Measurements from ENCODE around the gene KRT76.

Gene KRT76

DNA sequence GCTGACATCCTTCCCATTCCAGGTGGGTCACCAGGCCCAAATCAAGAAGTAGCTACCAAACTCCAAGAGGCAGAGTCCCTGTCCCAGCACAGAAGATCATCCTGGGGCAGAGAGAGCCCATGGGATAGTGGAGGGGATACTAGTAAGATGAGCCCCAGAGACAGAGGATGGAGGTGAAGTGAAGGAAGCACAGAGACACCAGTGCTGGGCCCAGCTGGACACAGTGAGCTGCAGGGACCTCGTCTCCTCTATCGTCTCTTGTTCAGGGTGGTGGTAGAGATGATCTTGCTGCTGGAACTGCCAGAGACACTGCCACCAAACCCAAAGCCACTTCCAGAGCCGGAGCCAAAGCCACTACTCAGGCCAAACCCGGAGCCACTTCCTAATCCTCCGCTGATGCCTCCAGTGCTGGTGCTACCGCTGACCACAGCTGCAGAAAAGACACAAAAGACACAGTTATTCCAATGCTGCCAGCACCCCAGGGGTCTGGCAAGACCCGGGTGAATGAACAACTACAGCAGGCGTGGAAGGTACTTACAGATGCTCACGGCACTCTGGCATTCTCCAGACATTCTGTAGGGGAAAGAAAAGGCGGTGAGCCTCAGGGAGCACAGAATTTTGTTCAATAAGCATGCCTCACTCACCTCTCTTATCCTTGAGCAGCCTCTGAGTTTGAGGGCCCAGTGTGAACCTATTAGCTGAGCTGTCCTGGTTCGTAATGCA lies 29.8 kb upstream of the KRT76 start:
- Histone ChIP-seq H3K4me1 (ENCODE audit: insufficient read depth, low read length) (no peaks in the 10 kb centered on the region), H3K4me3 (ENCODE audit: low read depth in 1 of 2, low read length in 2 of 2) (no peak overlapping the region), H3K27me3 (ENCODE audit: insufficient read depth, low read length, poor library complexity) (peaks cover 2% of the 10 kb centered on the region), H3K79me2 (ENCODE audit: insufficient read depth, low read length) (no peaks in the 10 kb centered on the region), H3K9me3 (ENCODE audit: insufficient read depth, low read length, severe bottlenecking) (no peaks in the 10 kb centered on the region), H2AFZ (ENCODE audit: low read depth, low read length) (no peak overlapping the region), H4K20me1 (ENCODE audit: insufficient read depth, low read length) (0 out of 2 replicates have a peak, but pooled peaks cover 3% of the 10 kb centered on the region), H3K9ac (ENCODE audit: low read depth, low read length) (no peak overlapping the region), H3K27ac (ENCODE audit: low read length) (no peak overlapping the region), H3K4me2 (ENCODE audit: insufficient read depth, low read length) (no peak overlapping the region), H3K36me3 (ENCODE audit: insufficient read depth, low read length) (no peaks in the 10 kb centered on the region)
- DNase-seq (no peak), ATAC-seq (ENCODE audit: insufficient read depth, low read depth) (no peak)
- TF ChIP-seq CTCF (IDR thresholded peaks at IDR 0.05; ENCODE audit: borderline replicate concordance, extremely low read depth, low read length, poor library complexity, severe bottlenecking): no peak
- TF ChIP-seq EZH2 (IDR thresholded peaks at IDR 0.05; ENCODE audit: borderline replicate concordance, low read depth, low read length, severe bottlenecking): no peak

DNA sequence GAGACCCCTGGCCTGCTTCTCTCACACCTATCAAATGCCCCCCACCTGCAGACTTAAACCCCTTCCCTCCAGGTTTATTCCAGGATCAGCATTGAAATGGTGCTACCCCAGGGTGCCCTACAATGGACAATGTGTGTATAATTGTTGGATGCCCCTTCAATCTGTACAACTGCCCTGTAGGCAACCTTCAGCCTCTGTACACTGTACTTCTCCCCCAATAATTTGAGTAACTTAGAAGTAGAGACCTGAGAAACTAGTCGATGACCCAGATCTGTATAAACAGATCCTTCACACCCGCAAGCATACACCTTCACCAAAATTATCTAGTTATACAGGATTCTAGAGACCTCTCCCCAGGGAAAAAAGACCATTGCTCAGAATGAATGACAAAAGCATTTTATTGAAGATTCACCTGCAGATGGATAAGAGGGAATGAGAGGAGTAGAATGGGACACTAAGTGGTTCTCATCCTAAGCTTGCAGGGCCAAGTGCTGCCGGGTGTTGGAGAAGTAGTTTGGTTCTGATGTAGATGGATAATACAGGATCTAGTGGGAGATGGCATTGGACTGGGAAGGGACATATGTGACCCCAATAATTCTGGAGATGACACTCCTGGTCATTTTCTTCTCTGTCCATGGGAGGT lies 29.1 kb upstream of the KRT76 start:
- Histone ChIP-seq H3K79me2 (ENCODE audit: insufficient read depth, low read length) (no peaks in the 10 kb centered on the region), H3K9me3 (ENCODE audit: insufficient read depth, low read length, severe bottlenecking) (no peaks in the 10 kb centered on the region), H3K9ac (ENCODE audit: low read depth, low read length) (no peak overlapping the region), H4K20me1 (ENCODE audit: insufficient read depth, low read length) (0 out of 2 replicates have a peak, but pooled peaks cover 3% of the 10 kb centered on the region), H3K27ac (ENCODE audit: low read length) (no peak overlapping the region), H3K4me2 (ENCODE audit: insufficient read depth, low read length) (no peak overlapping the region), H3K4me1 (ENCODE audit: insufficient read depth, low read length) (no peaks in the 10 kb centered on the region), H3K27me3 (ENCODE audit: insufficient read depth, low read length, poor library complexity) (peaks cover 2% of the 10 kb centered on the region), H2AFZ (ENCODE audit: low read depth, low read length) (no peak overlapping the region), H3K36me3 (ENCODE audit: insufficient read depth, low read length) (no peaks in the 10 kb centered on the region), H3K4me3 (ENCODE audit: low read depth in 1 of 2, low read length in 2 of 2) (no peak overlapping the region)
- TF ChIP-seq CTCF (IDR thresholded peaks at IDR 0.05; ENCODE audit: borderline replicate concordance, extremely low read depth, low read length, poor library complexity, severe bottlenecking): no peak
- no peak for TF ChIP-seq EZH2 (IDR thresholded peaks at IDR 0.05; ENCODE audit: borderline replicate concordance, low read depth, low read length, severe bottlenecking)
- ATAC-seq (ENCODE audit: insufficient read depth, low read depth): no peak
- DNase-seq: no peak

DNA sequence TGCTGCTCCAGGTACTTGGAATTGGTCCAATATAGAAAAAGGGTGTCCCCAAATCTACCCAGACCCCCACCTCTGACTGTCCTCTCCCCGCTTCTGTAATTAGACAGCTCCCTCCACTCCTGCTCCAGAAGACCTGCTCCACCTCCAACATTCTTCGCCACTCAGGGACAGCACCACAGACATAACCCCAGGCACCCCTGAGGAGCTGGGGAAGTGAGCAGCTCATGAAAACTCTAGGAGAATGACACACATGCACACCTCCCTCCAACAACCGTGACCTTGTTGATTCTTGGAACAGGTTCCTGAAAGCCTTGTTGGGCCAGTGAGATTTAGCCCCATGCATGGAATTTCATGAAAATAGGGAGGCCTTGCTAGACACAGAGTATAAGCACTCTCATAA lies 28.6 kb upstream of the KRT76 start:
- no peak overlapping the region for H2AFZ ChIP-seq (ENCODE audit: low read depth, low read length)
- no peak for ATAC-seq (ENCODE audit: insufficient read depth, low read depth)

More for the DNA sequence above, 28.6 kb upstream of the KRT76 start:
- TF ChIP-seq CTCF (IDR thresholded peaks at IDR 0.05; ENCODE audit: borderline replicate concordance, extremely low read depth, low read length, poor library complexity, severe bottlenecking): no peak
- no peak for TF ChIP-seq EZH2 (IDR thresholded peaks at IDR 0.05; ENCODE audit: borderline replicate concordance, low read depth, low read length, severe bottlenecking)
- H3K4me3 ChIP-seq (ENCODE audit: low read depth in 1 of 2, low read length in 2 of 2): no peak overlapping the region
- 0 out of 2 replicates have a peak, but pooled peaks cover 3% of the 10 kb centered on the region for H4K20me1 ChIP-seq (ENCODE audit: insufficient read depth, low read length)
- peaks cover 2% of the 10 kb centered on the region for H3K27me3 ChIP-seq (ENCODE audit: insufficient read depth, low read length, poor library complexity)
- H3K4me1 ChIP-seq (ENCODE audit: insufficient read depth, low read length): no peaks in the 10 kb centered on the region
- no peak overlapping the region for H3K4me2 ChIP-seq (ENCODE audit: insufficient read depth, low read length)
- H3K9me3 ChIP-seq (ENCODE audit: insufficient read depth, low read length, severe bottlenecking): no peaks in the 10 kb centered on the region
- no peak for DNase-seq
- no peaks in the 10 kb centered on the region for H3K36me3 ChIP-seq (ENCODE audit: insufficient read depth, low read length)
- H3K79me2 ChIP-seq (ENCODE audit: insufficient read depth, low read length): no peaks in the 10 kb centered on the region
- H3K9ac ChIP-seq (ENCODE audit: low read depth, low read length): no peak overlapping the region
- H3K27ac ChIP-seq (ENCODE audit: low read length): no peak overlapping the region

Data from DND-41 (cell line).